Endothelial cell of umbilical vein (primary cell): ENCODE measurements around the gene PGS1. TPM values are rescaled to one million over a fixed set of nuclear protein-coding genes. Genes with fewer than 3 reads are reported as not detected.
A peak's percentile ranks its signal among the peaks of the same experiment; 100 is the strongest.

ENCODE experiments used
- BruUV-seq: library from RNA; stranded (reverse); fragments of 400-500 nt; replicated peaks from 2 replicates; lab custom pipeline; 2021; lab: Mats Ljungman, UMichigan
- CTCF ChIA-PET: fragments of 300-600, 350-600 bp; sonication (Branson Sonifier 250); formaldehyde crosslinking; loops from one replicate; lab custom pipeline; 2021; ENCODE audit warnings: antibody characterized with exemption, inconsistent platforms; lab: Charles Lee
- POLR2A ChIA-PET: fragments of 300-600, 350-600 bp; sonication (Branson Sonifier 250); formaldehyde crosslinking; loops from one replicate; lab custom pipeline; 2021; ENCODE audit warnings: antibody characterized with exemption, inconsistent platforms; lab: Charles Lee
- DNase-seq: peaks from one replicate; pipeline ENCODE4 v3.0.0-alpha.2; 2011; ENCODE audit warnings: low read depth, low spot score
- FAIRE-seq: peaks from 2 replicates; lab custom pipeline; 2011; peaks lifted over from hg19 to GRCh38; lab: Jason Lieb, UNC
- H2AFZ ChIP-seq: 2 replicates; pipeline ENCODE4 v1.6.0; 2012; ENCODE audit warnings: low read depth, low read length, control low read depth, inconsistent platforms
- H3K27ac ChIP-seq: 2 replicates; pipeline ENCODE4 v1.5.1; 2011; ENCODE audit warnings: low read depth, mild to moderate bottlenecking, control low read depth, low read length, moderate library complexity; ENCODE audit not compliant: insufficient read depth
- H3K27me3 ChIP-seq, 2 experiments: 2 replicates each; pipeline versions ENCODE4 v1.6.0 to v1.6.1; 2011; ENCODE audit warnings: low read length in 2 of 2, mixed read lengths in 1 of 2; ENCODE audit not compliant: control insufficient read depth in 2 of 2, insufficient read depth in 2 of 2
- H3K36me3 ChIP-seq, 2 experiments: 2 replicates in 1 of 2; 3 replicates in 1 of 2; pipeline ENCODE4 v1.5.1; 2011; ENCODE audit warnings: low read length in 2 of 2, mild to moderate bottlenecking in 1 of 2, moderate library complexity in 1 of 2; ENCODE audit not compliant: control insufficient read depth in 2 of 2, insufficient read depth in 2 of 2; ENCODE audit errors: extremely low read depth in 1 of 2
- H3K4me1 ChIP-seq: 3 replicates; pipeline ENCODE4 v1.5.1; 2011; ENCODE audit warnings: mild to moderate bottlenecking, low read length; ENCODE audit not compliant: control insufficient read depth, insufficient read depth; ENCODE audit errors: extremely low read depth
- H3K4me2 ChIP-seq: 2 replicates; pipeline ENCODE4 v1.6.1; 2011; ENCODE audit warnings: low read length, control low read depth, mixed read lengths; ENCODE audit not compliant: insufficient read depth
- H3K4me3 ChIP-seq, 3 experiments: fragments of 200-600 bp in 1 of 3; sonication (generic), shearing (Covaris generic) in 1 of 3; replicated peaks in 1 of 3; 2 replicates each; pipeline ENCODE4 v1.5.1; 2011 to 2016; ENCODE audit warnings: control low read depth in 3 of 3, low read length in 3 of 3, mild to moderate bottlenecking in 2 of 3, inconsistent platforms in 1 of 3, low read depth in 1 of 3, moderate library complexity in 1 of 3; ENCODE audit not compliant: insufficient read depth in 1 of 3
- H3K79me2 ChIP-seq: 2 replicates; pipeline ENCODE4 v1.6.0; 2012; ENCODE audit warnings: low read length, inconsistent platforms; ENCODE audit not compliant: control insufficient read depth, insufficient read depth
- H3K9ac ChIP-seq: replicated peaks from 2 replicates; pipeline ENCODE3; 2011; ENCODE audit warnings: low read length, control low read depth; ENCODE audit not compliant: insufficient read depth; ENCODE audit errors: extremely low read depth
- H3K9me1 ChIP-seq: replicated peaks from 3 replicates; pipeline ENCODE4 v1.6.0; 2011; ENCODE audit warnings: mild to moderate bottlenecking, low read length; ENCODE audit not compliant: control insufficient read depth, insufficient read depth; ENCODE audit errors: extremely low read depth
- H3K9me3 ChIP-seq: replicated peaks from 2 replicates; pipeline ENCODE4 v1.5.1; 2012; ENCODE audit warnings: low read length, inconsistent platforms; ENCODE audit not compliant: control insufficient read depth, insufficient read depth
- H4K20me1 ChIP-seq: replicated peaks from 2 replicates; pipeline ENCODE3; 2011; ENCODE audit warnings: mild to moderate bottlenecking, low read length; ENCODE audit not compliant: control insufficient read depth, insufficient read depth; ENCODE audit errors: extremely low read depth
- EZH2 ChIP-seq: IDR thresholded peaks from 2 replicates; pipeline ENCODE4 v1.6.1; 2012; ENCODE audit warnings: borderline replicate concordance, low read depth, mild to moderate bottlenecking, moderate library complexity, low read length, inconsistent platforms; ENCODE audit not compliant: severe bottlenecking
- FOS ChIP-seq: IDR thresholded peaks from 2 replicates; pipeline ENCODE4 v1.6.1; 2011; ENCODE audit warnings: mild to moderate bottlenecking, low read length, moderate library complexity, borderline replicate concordance; ENCODE audit not compliant: insufficient read depth
- GATA2 ChIP-seq: IDR thresholded peaks from 2 replicates; pipeline ENCODE4 v1.7.0; 2011; ENCODE audit warnings: low read depth, mild to moderate bottlenecking, moderate library complexity, mixed read lengths, low read length; ENCODE audit not compliant: insufficient read length, insufficient read depth
- JUN ChIP-seq: IDR thresholded peaks from 2 replicates; pipeline ENCODE4 v1.6.1; 2011; ENCODE audit warnings: borderline replicate concordance, low read depth; ENCODE audit not compliant: insufficient read length, insufficient read depth
- POLR2A ChIP-seq: IDR thresholded peaks from 2 replicates; pipeline ENCODE4 v1.6.1; 2012; ENCODE audit warnings: low read depth, mild to moderate bottlenecking, control low read depth, low read length
- dilution Hi-C: fragments of 300-500 bp; cut with MboI; formaldehyde crosslinking; loops from one replicate; pipeline ENCODE4 v1.15.0; 2019; ENCODE audit warnings: low sequenced_read_pairs; ENCODE audit not compliant: extremely low pct_ligation_motif_present
- intact Hi-C: fragments of 100-400 bp; cut with micrococcal nuclease; formaldehyde crosslinking; loops from one replicate; pipeline ENCODE4 v1.10.0; 2022
- polyA plus RNA-seq, 4 experiments: library from polyadenylated mRNA; depleted of rRNA in 3 of 4; stranded (reverse) in 3 of 4; unstranded in 1 of 4; fragments of >200 nt; gene quantifications; 2 replicates each; pipeline versions ENCODE4 v1.2.1 to v1.2.3, GENCODE V29; 2011 to 2012; ENCODE audit warnings: missing spikeins in 1 of 4
- total RNA-seq: library from RNA; stranded (reverse); gene quantifications from 2 replicates; pipeline ENCODE4 v1.2.3, GENCODE V29; 2021
- TF ChIP-seq, protein P1 (sequence below): IDR thresholded peaks from 2 replicates; pipeline ENCODE4 v1.6.1; 2011; ENCODE audit not compliant: insufficient read depth, insufficient read length

PGS1 gene
- total and polyA plus RNA-seq, 2 donors (not counting 3 experiments of a cell fraction or from before 2014, with no cell fraction given), result 50.8 to 66.0 TPM

DNA sequence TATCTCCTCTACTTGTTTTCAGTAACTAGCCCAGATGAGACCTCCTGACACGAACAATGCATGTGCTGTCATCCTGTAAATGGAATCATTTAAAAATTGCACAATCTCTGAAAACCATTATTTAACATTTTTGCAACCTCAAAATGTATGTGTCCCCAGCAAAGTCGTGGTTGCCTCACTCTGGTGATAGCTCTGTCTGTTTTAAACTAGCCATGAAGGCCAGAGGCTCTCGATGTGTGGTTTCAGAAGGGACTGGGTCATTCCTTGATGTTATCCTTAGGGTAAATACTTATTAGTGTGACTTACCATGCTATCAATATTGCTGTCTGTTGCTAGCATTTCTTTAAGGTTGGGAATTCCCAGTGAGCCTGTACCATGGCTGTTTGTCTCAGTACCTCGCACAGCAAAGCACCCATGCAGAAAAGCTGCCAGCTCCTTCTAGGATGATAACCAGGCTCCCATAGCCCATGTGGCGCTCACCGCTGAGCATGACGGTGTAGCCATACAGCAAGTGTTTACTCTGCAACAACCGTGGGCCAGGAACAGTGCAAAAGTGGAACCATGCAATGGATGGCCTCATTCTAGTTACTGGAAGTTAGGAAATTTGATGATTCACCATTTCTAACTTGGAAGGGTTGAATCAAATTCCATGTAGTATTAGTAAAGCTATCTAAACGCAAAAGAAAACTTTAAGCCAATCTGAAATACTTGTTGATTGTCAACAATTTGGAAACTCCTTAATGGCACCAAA lies 2.9 kb upstream of the PGS1 start:
- peak overlapping the region; percentile 13 for H3K4me2 ChIP-seq
- dilution Hi-C loops, result no loop called here
- POLR2A ChIA-PET, result interaction anchor here (1.5 kb wide), 1 partner anchor 15 kb away, joined by 6 read pairs; the partner anchor contains the start of gene SOCS3

DNA sequence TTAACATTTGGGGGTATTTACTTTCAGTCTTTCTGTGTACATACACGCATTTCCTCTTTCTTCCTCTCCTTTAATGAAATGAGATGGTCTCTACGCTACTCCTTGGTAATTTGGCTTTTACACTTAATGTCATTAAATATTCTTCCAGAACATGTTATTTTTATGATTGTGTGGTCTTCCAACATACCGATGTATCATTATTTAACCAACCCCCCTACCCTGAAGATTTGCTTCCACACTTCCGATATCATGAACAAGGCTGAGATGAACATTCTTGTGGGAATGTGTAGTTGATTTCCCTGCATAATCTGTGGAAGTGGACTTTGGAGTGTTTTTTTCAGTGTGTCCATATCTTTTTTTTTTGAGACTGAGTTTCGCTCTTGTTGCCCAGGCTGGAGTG lies 2.3 kb upstream of the PGS1 start:
- H3K9ac ChIP-seq, result no peak overlapping the region
- no peaks in the 10 kb centered on the region for H3K36me3 ChIP-seq
- peak overlapping the region; percentile 92 for H3K27ac ChIP-seq
- no peaks in the 10 kb centered on the region for H4K20me1 ChIP-seq
- H3K4me1 ChIP-seq, result peaks cover 47% of the 10 kb centered on the region
- TF ChIP-seq GATA2 (no peak), EZH2 (no peak)
- TF ChIP-seq, protein P1, sequence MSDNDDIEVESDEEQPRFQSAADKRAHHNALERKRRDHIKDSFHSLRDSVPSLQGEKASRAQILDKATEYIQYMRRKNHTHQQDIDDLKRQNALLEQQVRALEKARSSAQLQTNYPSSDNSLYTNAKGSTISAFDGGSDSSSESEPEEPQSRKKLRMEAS, result no peak
- H3K9me3 ChIP-seq, result no peaks in the 10 kb centered on the region
- H3K9me1 ChIP-seq, result no peaks in the 10 kb centered on the region
- CTCF ChIA-PET, result interaction anchor here (2.2 to 2.8 kb wide), 2 partner anchors 15 to 46 kb away, joined by 12 to 36 read pairs; no protein-coding TSS in a partner anchor
- POLR2A ChIA-PET, result no interaction called here
- H3K4me2 ChIP-seq, result peak overlapping the region; percentile 13
- BruUV-seq, result no TSS peak
- dilution Hi-C loops (no loop called here), intact Hi-C loops (no loop called here)
- H3K79me2 ChIP-seq, result peaks cover 15% of the 10 kb centered on the region
- DNase-seq (no peak), FAIRE-seq (no peak)
- H2AFZ ChIP-seq, result no peak overlapping the region
- no peaks in the 10 kb centered on the region for H3K27me3 ChIP-seq
- H3K4me3 ChIP-seq, result no peak overlapping the region

More for the DNA sequence above, 2.9 kb upstream of the PGS1 start:
- DNase-seq (peak; percentile 73), FAIRE-seq (no peak)
- TSS peak; percentile 28 for BruUV-seq
- Histone ChIP-seq H3K4me1 (peaks cover 41% of the 10 kb centered on the region), H3K79me2 (peaks cover 11% of the 10 kb centered on the region), H3K27ac (peak overlapping the region; percentile 92), H3K9ac (peak overlapping the region; percentile 65), H4K20me1 (no peaks in the 10 kb centered on the region), H3K9me1 (no peaks in the 10 kb centered on the region), H3K9me3 (no peaks in the 10 kb centered on the region), H3K27me3 (no peaks in the 10 kb centered on the region), H3K4me3 (no peak overlapping the region), H3K36me3 (no peaks in the 10 kb centered on the region), H2AFZ (no peak overlapping the region)
- CTCF ChIA-PET, result interaction anchor here (1.0 to 2.8 kb wide), 6 partner anchors 11 to 332 kb away, joined by 3 to 36 read pairs (median 6); no protein-coding TSS in a partner anchor
- TF ChIP-seq POLR2A (no peak), JUN (peak; percentile 52), FOS (peak; percentile 33)
- intact Hi-C loops, result loop anchor here (2.0 kb wide), 1 partner anchor 33 kb away; no protein-coding TSS in a partner anchor
